GM12878 (cell line): Measurements from ENCODE around the gene FABP6.
"Not testable (repeated sequence)": the region's sequence is repeated elsewhere in the genome, so short reads cannot be mapped to it uniquely, and the experiment has no call there.

ENCODE experiments used
- HDAC6 ChIP-seq: fragments of 200-600 bp; sonication (generic); IDR thresholded peaks from one replicate; pipeline ENCODE4 v1.8.0; 2017; ENCODE audit warnings: antibody characterized with exemption; ENCODE audit not compliant: unreplicated experiment
- NFYB ChIP-seq: IDR thresholded peaks from 2 replicates; pipeline ENCODE4 v1.6.1; 2011; ENCODE audit warnings: low read depth, mild to moderate bottlenecking, low read length, improper control_type of control experiment, moderate library complexity; ENCODE audit not compliant: insufficient read depth
- PBX3 ChIP-seq: IDR thresholded peaks from 2 replicates; pipeline ENCODE4 v1.6.1; 2011; ENCODE audit warnings: mild to moderate bottlenecking, low read depth, low read length, moderate library complexity; ENCODE audit not compliant: insufficient replicate concordance
- POLR2A ChIP-seq: IDR thresholded peaks from 2 replicates; pipeline ENCODE4 v1.6.1; 2011; ENCODE audit warnings: low read depth, mild to moderate bottlenecking, low read length
- RAD21 ChIP-seq: IDR thresholded peaks from 2 replicates; pipeline ENCODE4 v1.6.1; 2011; ENCODE audit warnings: mild to moderate bottlenecking, low read depth, low read length, moderate library complexity; ENCODE audit not compliant: insufficient read depth
- SIN3A ChIP-seq: IDR thresholded peaks from 2 replicates; pipeline ENCODE4 v1.6.1; 2012; ENCODE audit warnings: low read depth, low read length, improper control_type of control experiment
- SMAD1 ChIP-seq: fragments of 450-650 bp; IDR thresholded peaks from 2 replicates; pipeline ENCODE4 v1.6.1; 2018; ENCODE audit warnings: mild to moderate bottlenecking, low read depth; ENCODE audit not compliant: partially characterized antibody
- SMC3 ChIP-seq: IDR thresholded peaks from 2 replicates; pipeline ENCODE4 v1.6.1; 2011; ENCODE audit warnings: low read length, improper control_type of control experiment, borderline replicate concordance
- TAF1 ChIP-seq: IDR thresholded peaks from 2 replicates; pipeline ENCODE4 v1.6.1; 2011; ENCODE audit warnings: mild to moderate bottlenecking, low read depth, low read length, borderline replicate concordance
- TCF12 ChIP-seq: IDR thresholded peaks from 2 replicates; pipeline ENCODE4 v1.6.1; 2011; ENCODE audit warnings: low read depth, mild to moderate bottlenecking, low read length

GRCh38 chr5:160249570-160249969 is 20.3 kb downstream of the FABP6 start:
- not testable (repeated sequence) for TF ChIP-seq TCF12, NFYB, SMC3, SIN3A, HDAC6, SMAD1, POLR2A, RAD21, TAF1, PBX3
